SK-N-SH (cell line): Measurements from ENCODE around the gene RNGTT.

Source experiments
- SIN3A ChIP-seq: IDR thresholded peaks from 2 replicates; pipeline ENCODE4 v1.6.1; 2012; ENCODE audit warnings: low read depth, mild to moderate bottlenecking, low read length, moderate library complexity, borderline replicate concordance
- TF ChIP-seq, protein P1 (sequence below): IDR thresholded peaks from 2 replicates; pipeline ENCODE4 v1.6.1; 2012; ENCODE audit warnings: mild to moderate bottlenecking, low read depth, low read length, moderate library complexity
- TF ChIP-seq, protein P2 (sequence below): fragments of 200-600 bp; sonication (generic); IDR thresholded peaks from 2 replicates; pipeline ENCODE4 v1.6.1; 2017; ENCODE audit warnings: antibody characterized with exemption, mild to moderate bottlenecking, moderate library complexity

DNA sequence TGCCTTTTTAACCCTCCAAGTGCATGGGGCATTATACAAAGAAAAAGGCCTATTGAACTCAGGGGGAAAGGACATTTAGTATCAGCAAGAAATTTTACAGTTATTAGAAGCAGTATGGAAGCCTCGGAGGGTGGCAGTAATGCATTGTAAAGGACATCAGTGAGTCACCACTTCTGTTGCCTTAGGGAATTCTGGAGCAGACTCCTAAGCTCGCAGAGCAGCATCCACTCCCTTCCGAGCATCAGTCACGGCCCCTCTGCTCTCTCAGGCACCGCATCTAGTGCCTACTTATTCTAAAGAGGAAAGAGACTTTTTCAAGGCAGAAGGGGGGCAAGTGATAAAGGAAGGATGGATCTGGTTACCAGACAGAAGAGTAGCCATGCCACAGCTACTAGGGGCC lies 296.5 kb downstream of the RNGTT start:
- no peak for TF ChIP-seq SIN3A
- TF ChIP-seq, protein P1, sequence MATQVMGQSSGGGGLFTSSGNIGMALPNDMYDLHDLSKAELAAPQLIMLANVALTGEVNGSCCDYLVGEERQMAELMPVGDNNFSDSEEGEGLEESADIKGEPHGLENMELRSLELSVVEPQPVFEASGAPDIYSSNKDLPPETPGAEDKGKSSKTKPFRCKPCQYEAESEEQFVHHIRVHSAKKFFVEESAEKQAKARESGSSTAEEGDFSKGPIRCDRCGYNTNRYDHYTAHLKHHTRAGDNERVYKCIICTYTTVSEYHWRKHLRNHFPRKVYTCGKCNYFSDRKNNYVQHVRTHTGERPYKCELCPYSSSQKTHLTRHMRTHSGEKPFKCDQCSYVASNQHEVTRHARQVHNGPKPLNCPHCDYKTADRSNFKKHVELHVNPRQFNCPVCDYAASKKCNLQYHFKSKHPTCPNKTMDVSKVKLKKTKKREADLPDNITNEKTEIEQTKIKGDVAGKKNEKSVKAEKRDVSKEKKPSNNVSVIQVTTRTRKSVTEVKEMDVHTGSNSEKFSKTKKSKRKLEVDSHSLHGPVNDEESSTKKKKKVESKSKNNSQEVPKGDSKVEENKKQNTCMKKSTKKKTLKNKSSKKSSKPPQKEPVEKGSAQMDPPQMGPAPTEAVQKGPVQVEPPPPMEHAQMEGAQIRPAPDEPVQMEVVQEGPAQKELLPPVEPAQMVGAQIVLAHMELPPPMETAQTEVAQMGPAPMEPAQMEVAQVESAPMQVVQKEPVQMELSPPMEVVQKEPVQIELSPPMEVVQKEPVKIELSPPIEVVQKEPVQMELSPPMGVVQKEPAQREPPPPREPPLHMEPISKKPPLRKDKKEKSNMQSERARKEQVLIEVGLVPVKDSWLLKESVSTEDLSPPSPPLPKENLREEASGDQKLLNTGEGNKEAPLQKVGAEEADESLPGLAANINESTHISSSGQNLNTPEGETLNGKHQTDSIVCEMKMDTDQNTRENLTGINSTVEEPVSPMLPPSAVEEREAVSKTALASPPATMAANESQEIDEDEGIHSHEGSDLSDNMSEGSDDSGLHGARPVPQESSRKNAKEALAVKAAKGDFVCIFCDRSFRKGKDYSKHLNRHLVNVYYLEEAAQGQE: no peak
- TF ChIP-seq, protein P2, sequence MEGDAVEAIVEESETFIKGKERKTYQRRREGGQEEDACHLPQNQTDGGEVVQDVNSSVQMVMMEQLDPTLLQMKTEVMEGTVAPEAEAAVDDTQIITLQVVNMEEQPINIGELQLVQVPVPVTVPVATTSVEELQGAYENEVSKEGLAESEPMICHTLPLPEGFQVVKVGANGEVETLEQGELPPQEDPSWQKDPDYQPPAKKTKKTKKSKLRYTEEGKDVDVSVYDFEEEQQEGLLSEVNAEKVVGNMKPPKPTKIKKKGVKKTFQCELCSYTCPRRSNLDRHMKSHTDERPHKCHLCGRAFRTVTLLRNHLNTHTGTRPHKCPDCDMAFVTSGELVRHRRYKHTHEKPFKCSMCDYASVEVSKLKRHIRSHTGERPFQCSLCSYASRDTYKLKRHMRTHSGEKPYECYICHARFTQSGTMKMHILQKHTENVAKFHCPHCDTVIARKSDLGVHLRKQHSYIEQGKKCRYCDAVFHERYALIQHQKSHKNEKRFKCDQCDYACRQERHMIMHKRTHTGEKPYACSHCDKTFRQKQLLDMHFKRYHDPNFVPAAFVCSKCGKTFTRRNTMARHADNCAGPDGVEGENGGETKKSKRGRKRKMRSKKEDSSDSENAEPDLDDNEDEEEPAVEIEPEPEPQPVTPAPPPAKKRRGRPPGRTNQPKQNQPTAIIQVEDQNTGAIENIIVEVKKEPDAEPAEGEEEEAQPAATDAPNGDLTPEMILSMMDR: no peak
